Panc1 (cell line): ENCODE measurements around the gene PRRT1. TPM values are rescaled to one million over a fixed set of nuclear protein-coding genes. Genes with fewer than 3 reads are reported as not detected.

Experiments
- ATAC-seq: fragments of 200-7000 bp; cut with Tn5 transposase; 2 replicates; pipeline ENCODE4 v1.9.1; 2020; ENCODE audit warnings: mild to moderate bottlenecking, moderate library complexity
- BruUV-seq: library from RNA; stranded (reverse); fragments of 400-500 nt; replicated peaks from 2 replicates; lab custom pipeline; 2021; lab: Mats Ljungman, UMichigan
- CTCF ChIA-PET: fragments of 300-600 bp; sonication (Branson Sonifier 250); formaldehyde crosslinking; loops from one replicate; lab custom pipeline; 2022; ENCODE audit warnings: antibody characterized with exemption; lab: Charles Lee
- POLR2A ChIA-PET: fragments of 300-600 bp; sonication (Branson Sonifier 250); formaldehyde crosslinking; loops from one replicate; lab custom pipeline; 2022; ENCODE audit warnings: antibody characterized with exemption; lab: Charles Lee
- DNase-seq: peaks from one replicate; pipeline ENCODE4 v3.0.0-alpha.2; 2010; ENCODE audit warnings: low read depth, low spot score
- H3K27ac ChIP-seq: 2 replicates; pipeline ENCODE4 v1.5.1; 2011; ENCODE audit warnings: mild to moderate bottlenecking, low read length, inconsistent platforms
- H3K27me3 ChIP-seq: fragments of 200-500 bp; sonication (Bioruptor generic); 2 replicates; pipeline ENCODE4 v1.6.0; 2014; ENCODE audit warnings: low read length, inconsistent platforms; ENCODE audit not compliant: control insufficient read depth, insufficient read depth
- H3K36me3 ChIP-seq: fragments of 200-500 bp; sonication (Bioruptor generic); 2 replicates; pipeline ENCODE4 v1.5.1; 2014; ENCODE audit warnings: inconsistent platforms, mild to moderate bottlenecking, low read length, moderate library complexity; ENCODE audit not compliant: control insufficient read depth, insufficient read depth
- H3K4me1 ChIP-seq: 2 replicates; pipeline ENCODE4 v1.5.1; 2011; ENCODE audit warnings: inconsistent platforms, mild to moderate bottlenecking, low read length, moderate library complexity; ENCODE audit not compliant: control insufficient read depth, insufficient read depth
- H3K4me3 ChIP-seq, 2 experiments: 2 replicates each; pipeline ENCODE4 v1.5.1; 2011 to 2012; ENCODE audit warnings: low read depth in 2 of 2, low read length in 2 of 2, mild to moderate bottlenecking in 2 of 2, inconsistent platforms in 1 of 2, moderate library complexity in 1 of 2
- H3K9me3 ChIP-seq: fragments of 200-500 bp; sonication (Bioruptor generic); 2 replicates; pipeline ENCODE4 v1.5.1; 2014; ENCODE audit warnings: low read depth, mild to moderate bottlenecking, inconsistent platforms, low read length, moderate library complexity; ENCODE audit not compliant: control insufficient read depth, insufficient read depth
- POLR2AphosphoS5 ChIP-seq: IDR thresholded peaks from 2 replicates; pipeline ENCODE4 v1.6.1; 2012; ENCODE audit warnings: mild to moderate bottlenecking, low read depth, low read length, moderate library complexity
- SIN3A ChIP-seq: IDR thresholded peaks from 2 replicates; pipeline ENCODE4 v1.6.1; 2012; ENCODE audit warnings: low read depth, mild to moderate bottlenecking, low read length, moderate library complexity, borderline replicate concordance; ENCODE audit not compliant: insufficient read depth
- TCF7L2 ChIP-seq: IDR thresholded peaks from 2 replicates; pipeline ENCODE4 v1.6.1; 2011; ENCODE audit warnings: mild to moderate bottlenecking, low read depth, low read length, inconsistent platforms
- in situ Hi-C: cut with HindIII; loops from 2 replicates; pipeline ENCODE4 v1.10.0; 2016; ENCODE audit warnings: low sequenced_read_pairs, low pct_unique_long_range_greater_than_20kb
- intact Hi-C: fragments of 100-400 bp; cut with micrococcal nuclease; formaldehyde crosslinking; loops from one replicate; pipeline ENCODE4 v1.10.0; 2022; ENCODE audit not compliant: unreplicated experiment
- total RNA-seq: library from RNA; stranded (reverse); gene quantifications from one replicate; pipeline ENCODE4 v1.2.1, GENCODE V29; 2021; ENCODE audit not compliant: unreplicated experiment
- TF ChIP-seq, protein P1 (sequence below), 2 experiments: IDR thresholded peaks; 2 replicates each; pipeline ENCODE4 v1.6.1; 2011 to 2012; ENCODE audit warnings: low read depth in 2 of 2, control low read depth in 1 of 2, low read length in 1 of 2, mild to moderate bottlenecking in 1 of 2, moderate library complexity in 1 of 2; ENCODE audit not compliant: insufficient read depth in 1 of 2
- TF ChIP-seq, protein P2 (sequence below): fragments of 450-650 bp; IDR thresholded peaks from 2 replicates; pipeline ENCODE4 v1.5.1; 2017; ENCODE audit warnings: mild to moderate bottlenecking

The PRRT1 gene
- total RNA-seq, 1 experiment from 2014 or later = 1.3 TPM

DNA sequence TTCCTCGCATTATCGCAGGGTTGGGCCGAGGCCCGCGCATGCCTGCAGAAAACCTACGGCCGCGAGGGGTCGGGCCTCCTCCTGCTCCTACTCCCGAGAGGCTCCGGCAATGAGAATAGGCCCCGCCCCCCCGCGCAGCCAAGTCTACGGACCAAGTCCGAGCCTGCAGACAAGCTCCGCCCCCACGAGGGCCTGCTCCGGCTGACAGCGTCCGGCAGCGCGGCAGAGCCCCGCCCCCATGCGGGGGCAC lies 43.8 kb upstream of the PRRT1 start:
- BruUV-seq = no TSS peak
- DNase-seq (peak; percentile 92), ATAC-seq (no peak)
- in situ Hi-C loops = no loop called here
- no peaks in the 10 kb centered on the region; the same call in 1 of the 2 replicates for H3K36me3 ChIP-seq
- POLR2A ChIA-PET = interaction anchor here (0.6 to 1.0 kb wide), 2 partner anchors 18 to 37 kb away, joined by 4 to 5 read pairs; no protein-coding TSS in a partner anchor
- intact Hi-C loops = loop anchor here (10.0 kb wide), 1 partner anchor 81 kb away; no protein-coding TSS in a partner anchor
- no peaks in the 10 kb centered on the region for H3K27me3 ChIP-seq
- H3K4me3 ChIP-seq = peak overlapping the region; percentile 86 to 94; a peak in 3 of 4 replicates
- TF ChIP-seq POLR2AphosphoS5 = no peak
- no peak for TF ChIP-seq SIN3A
- CTCF ChIA-PET = interaction anchor here (0.6 to 1.0 kb wide), 7 partner anchors 18 to 672 kb away, joined by 3 to 10 read pairs (median 6); partner anchors contain the start of gene ATF6B
- peaks cover 33% of the 10 kb centered on the region for H3K4me1 ChIP-seq
- peak overlapping the region; percentile 99; the same call in 1 of the 2 replicates for H3K27ac ChIP-seq
- H3K9me3 ChIP-seq = no peaks in the 10 kb centered on the region

DNA sequence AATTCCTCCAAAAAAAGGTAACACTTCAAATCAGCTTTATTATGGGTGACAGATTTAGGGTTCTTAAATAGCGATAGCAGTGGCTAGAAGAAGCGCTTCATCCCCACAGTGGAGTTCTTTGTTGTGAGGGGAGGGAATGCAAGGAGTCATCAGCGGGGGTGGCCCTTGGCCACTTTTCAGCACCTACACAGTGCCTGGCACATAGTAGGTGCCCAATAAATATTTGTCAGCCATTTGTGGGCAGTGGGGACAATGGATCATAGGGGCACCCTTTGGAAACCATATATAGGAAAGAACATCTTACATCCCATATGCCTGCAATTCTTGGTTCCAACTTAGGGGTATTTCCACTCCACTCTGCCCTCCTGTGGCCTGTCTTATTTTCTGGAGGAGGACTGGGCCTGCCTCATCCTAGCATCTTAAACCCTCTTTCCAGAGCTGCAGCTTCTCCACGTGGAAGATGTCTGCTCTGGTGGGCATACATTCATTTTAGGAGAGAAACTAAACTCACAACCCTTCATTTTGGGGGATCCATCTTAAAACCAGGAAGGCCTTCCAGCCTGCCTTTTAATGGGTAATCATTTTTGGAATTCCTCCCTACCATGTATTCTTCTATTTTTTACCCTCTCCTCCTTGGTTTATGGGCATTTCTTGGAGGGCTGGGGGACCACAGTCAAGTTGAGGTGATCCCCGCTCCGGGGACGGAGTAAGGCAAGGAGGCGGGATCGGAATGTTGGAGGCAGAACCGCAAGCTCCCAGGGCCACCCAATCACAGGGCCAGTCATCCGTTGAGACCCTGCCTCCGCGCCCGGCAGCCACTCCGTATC lies 43.3 kb upstream of the PRRT1 start:
- no peak for DNase-seq
- in situ Hi-C loops = no loop called here
- TSS peak; percentile 99 for BruUV-seq

More for the DNA sequence above, 43.3 kb upstream of the PRRT1 start:
- ATAC-seq = peak; percentile 92
- H3K27me3 ChIP-seq = no peaks in the 10 kb centered on the region
- H3K4me3 ChIP-seq = peak overlapping the region; percentile 47 to 84
- H3K4me1 ChIP-seq = peaks cover 36% of the 10 kb centered on the region
- ChIA-PET CTCF (interaction anchor here (0.6 to 1.0 kb wide), 5 partner anchors 9 to 76 kb away, joined by 3 to 10 read pairs (median 7); partner anchors contain the start of gene ATF6B), POLR2A (interaction anchor here (0.6 to 1.0 kb wide), 2 partner anchors 17 to 43 kb away, joined by 4 to 5 read pairs; no protein-coding TSS in a partner anchor)
- intact Hi-C loops = loop anchor here (10.0 kb wide), 1 partner anchor 80 kb away; no protein-coding TSS in a partner anchor
- TF ChIP-seq, protein P1, sequence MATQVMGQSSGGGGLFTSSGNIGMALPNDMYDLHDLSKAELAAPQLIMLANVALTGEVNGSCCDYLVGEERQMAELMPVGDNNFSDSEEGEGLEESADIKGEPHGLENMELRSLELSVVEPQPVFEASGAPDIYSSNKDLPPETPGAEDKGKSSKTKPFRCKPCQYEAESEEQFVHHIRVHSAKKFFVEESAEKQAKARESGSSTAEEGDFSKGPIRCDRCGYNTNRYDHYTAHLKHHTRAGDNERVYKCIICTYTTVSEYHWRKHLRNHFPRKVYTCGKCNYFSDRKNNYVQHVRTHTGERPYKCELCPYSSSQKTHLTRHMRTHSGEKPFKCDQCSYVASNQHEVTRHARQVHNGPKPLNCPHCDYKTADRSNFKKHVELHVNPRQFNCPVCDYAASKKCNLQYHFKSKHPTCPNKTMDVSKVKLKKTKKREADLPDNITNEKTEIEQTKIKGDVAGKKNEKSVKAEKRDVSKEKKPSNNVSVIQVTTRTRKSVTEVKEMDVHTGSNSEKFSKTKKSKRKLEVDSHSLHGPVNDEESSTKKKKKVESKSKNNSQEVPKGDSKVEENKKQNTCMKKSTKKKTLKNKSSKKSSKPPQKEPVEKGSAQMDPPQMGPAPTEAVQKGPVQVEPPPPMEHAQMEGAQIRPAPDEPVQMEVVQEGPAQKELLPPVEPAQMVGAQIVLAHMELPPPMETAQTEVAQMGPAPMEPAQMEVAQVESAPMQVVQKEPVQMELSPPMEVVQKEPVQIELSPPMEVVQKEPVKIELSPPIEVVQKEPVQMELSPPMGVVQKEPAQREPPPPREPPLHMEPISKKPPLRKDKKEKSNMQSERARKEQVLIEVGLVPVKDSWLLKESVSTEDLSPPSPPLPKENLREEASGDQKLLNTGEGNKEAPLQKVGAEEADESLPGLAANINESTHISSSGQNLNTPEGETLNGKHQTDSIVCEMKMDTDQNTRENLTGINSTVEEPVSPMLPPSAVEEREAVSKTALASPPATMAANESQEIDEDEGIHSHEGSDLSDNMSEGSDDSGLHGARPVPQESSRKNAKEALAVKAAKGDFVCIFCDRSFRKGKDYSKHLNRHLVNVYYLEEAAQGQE (IDR thresholded peaks at IDR 0.05; ENCODE audit: insufficient read depth in 1 of 2, low read depth in 2 of 2, low read length in 1 of 2) = 0 out of 4 replicates have a peak, but pooled peaks of 1 of the 2 experiments have one; percentile 16
- TF ChIP-seq POLR2AphosphoS5 (peak; percentile 60; the same call in 1 of the 2 replicates), SIN3A (no peak), TCF7L2 (no peak)
- TF ChIP-seq, protein P2, sequence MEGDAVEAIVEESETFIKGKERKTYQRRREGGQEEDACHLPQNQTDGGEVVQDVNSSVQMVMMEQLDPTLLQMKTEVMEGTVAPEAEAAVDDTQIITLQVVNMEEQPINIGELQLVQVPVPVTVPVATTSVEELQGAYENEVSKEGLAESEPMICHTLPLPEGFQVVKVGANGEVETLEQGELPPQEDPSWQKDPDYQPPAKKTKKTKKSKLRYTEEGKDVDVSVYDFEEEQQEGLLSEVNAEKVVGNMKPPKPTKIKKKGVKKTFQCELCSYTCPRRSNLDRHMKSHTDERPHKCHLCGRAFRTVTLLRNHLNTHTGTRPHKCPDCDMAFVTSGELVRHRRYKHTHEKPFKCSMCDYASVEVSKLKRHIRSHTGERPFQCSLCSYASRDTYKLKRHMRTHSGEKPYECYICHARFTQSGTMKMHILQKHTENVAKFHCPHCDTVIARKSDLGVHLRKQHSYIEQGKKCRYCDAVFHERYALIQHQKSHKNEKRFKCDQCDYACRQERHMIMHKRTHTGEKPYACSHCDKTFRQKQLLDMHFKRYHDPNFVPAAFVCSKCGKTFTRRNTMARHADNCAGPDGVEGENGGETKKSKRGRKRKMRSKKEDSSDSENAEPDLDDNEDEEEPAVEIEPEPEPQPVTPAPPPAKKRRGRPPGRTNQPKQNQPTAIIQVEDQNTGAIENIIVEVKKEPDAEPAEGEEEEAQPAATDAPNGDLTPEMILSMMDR = peak; percentile 78
- H3K27ac ChIP-seq = peak overlapping the region; percentile 99
- H3K9me3 ChIP-seq = no peaks in the 10 kb centered on the region
- H3K36me3 ChIP-seq = no peaks in the 10 kb centered on the region; the same call in 1 of the 2 replicates
